ENCODE results near the gene RPL37.
A peak's percentile ranks its signal among the peaks of the same experiment; 100 is the strongest.

The RPL37 gene

DNA sequence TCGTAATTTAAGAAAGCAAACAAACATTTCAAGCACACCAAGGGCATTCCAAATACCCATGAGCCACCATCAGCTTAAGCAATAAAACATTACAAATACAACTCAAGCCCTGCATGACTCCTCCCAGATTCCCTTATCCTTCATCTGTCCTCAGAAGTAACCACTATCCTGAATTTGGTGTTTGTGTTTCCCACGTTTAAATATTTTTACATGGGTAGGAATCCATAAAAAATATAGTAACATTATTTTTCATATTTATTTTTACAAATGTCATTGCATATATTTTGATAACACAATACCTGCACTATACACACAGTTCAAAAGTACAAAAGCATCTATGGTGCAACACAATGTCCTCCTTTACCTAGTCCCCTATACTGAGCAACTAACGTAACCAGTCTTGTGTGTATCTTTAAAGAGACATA, 43.3 kb downstream of the RPL37 start (continued):
- TF ChIP-seq ZNF18 (tag by site-specific recombination; IDR thresholded peaks at IDR 0.05) = no peak
- TF ChIP-seq ZBTB48 (tag by site-specific recombination; IDR thresholded peaks at IDR 0.05) = no peak
- TF ChIP-seq ZNF791 (tag by site-specific recombination; IDR thresholded peaks at IDR 0.05) = no peak
- TF ChIP-seq, protein P1, sequence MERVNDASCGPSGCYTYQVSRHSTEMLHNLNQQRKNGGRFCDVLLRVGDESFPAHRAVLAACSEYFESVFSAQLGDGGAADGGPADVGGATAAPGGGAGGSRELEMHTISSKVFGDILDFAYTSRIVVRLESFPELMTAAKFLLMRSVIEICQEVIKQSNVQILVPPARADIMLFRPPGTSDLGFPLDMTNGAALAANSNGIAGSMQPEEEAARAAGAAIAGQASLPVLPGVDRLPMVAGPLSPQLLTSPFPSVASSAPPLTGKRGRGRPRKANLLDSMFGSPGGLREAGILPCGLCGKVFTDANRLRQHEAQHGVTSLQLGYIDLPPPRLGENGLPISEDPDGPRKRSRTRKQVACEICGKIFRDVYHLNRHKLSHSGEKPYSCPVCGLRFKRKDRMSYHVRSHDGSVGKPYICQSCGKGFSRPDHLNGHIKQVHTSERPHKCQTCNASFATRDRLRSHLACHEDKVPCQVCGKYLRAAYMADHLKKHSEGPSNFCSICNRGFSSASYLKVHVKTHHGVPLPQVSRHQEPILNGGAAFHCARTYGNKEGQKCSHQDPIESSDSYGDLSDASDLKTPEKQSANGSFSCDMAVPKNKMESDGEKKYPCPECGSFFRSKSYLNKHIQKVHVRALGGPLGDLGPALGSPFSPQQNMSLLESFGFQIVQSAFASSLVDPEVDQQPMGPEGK (tag by site-specific recombination; IDR thresholded peaks at IDR 0.05) = no peak
- TF ChIP-seq SCRT2 (tag by site-specific recombination; IDR thresholded peaks at IDR 0.05) = no peak
- no peak for TF ChIP-seq SP3 (tag by site-specific recombination; IDR thresholded peaks at IDR 0.05)
- peak; percentile 77 for TF ChIP-seq PRDM6 (tag by site-specific recombination; IDR thresholded peaks at IDR 0.05)
- no peak for TF ChIP-seq BCL6B (tag by site-specific recombination; IDR thresholded peaks at IDR 0.05)
- TF ChIP-seq ZNF514 (tag by site-specific recombination; IDR thresholded peaks at IDR 0.05) = no peak
- TF ChIP-seq HOXC10 (CRISPR knock-in tag; IDR thresholded peaks at IDR 0.05) = no peak
- TF ChIP-seq ZNF600 (tag by site-specific recombination; IDR thresholded peaks at IDR 0.05) = 0 out of 2 replicates have a peak, but pooled peaks have one; percentile 27
- no peak for TF ChIP-seq ZNF658 (tag by site-specific recombination; IDR thresholded peaks at IDR 0.05)
- TF ChIP-seq ZFHX2 (tag by site-specific recombination; conservative IDR thresholded peaks at IDR 0.05) = no peak
- TF ChIP-seq ZNF350 (tag by site-specific recombination; IDR thresholded peaks at IDR 0.05) = no peak
- TF ChIP-seq MZF1 (tag by site-specific recombination; IDR thresholded peaks at IDR 0.05; ENCODE audit: borderline replicate concordance) = peak; percentile 63; the same call in 1 of the 2 replicates
- TF ChIP-seq, protein P2, sequence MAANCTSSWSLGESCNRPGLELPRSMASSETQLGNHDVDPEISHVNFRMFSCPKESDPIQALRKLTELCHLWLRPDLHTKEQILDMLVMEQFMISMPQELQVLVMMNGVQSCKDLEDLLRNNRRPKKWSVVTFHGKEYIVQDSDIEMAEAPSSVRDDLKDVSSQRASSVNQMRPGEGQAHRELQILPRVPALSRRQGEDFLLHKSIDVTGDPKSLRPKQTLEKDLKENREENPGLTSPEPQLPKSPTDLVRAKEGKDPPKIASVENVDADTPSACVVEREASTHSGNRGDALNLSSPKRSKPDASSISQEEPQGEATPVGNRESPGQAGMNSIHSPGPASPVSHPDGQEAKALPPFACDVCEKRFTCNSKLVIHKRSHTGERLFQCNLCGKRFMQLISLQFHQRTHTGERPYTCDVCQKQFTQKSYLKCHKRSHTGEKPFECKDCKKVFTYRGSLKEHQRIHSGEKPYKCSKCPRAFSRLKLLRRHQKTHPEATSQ (tag by site-specific recombination; IDR thresholded peaks at IDR 0.05) = no peak
- no peak for TF ChIP-seq KLF8 (tag by site-specific recombination; IDR thresholded peaks at IDR 0.05)

DNA sequence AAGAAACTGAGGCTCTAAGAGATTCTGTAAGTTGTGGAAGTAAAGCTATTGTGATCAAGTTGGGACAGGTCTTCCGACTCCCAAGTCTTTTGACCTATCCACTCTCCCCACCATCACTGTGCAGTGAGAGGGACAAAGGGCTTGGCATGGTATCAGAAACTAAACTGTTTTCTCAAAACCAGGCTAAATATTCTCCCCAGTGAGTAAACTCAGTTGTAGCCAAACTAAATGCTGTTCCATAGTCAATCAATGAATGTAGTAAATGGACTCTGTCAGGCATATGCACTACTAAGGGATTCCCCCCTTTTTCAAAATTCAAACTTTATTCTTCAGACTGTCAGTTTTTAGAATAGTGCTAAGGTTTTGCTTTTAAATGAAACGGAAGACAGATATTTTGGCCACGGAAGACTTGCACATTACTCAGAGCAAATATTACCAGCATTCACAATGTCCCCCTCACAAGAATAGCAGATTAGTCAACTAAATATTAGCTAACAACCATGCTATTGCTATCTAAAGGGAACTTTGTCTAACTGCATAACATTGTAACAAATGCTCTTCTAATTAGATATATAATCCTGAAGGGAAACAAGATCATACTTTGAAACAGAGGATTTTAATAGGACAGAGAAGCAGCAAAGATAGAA, 44.0 kb downstream of the RPL37 start:
- TF ChIP-seq ZNF416 (tag by site-specific recombination; IDR thresholded peaks at IDR 0.05) = no peak
- TF ChIP-seq IKZF3 (tag by site-specific recombination; IDR thresholded peaks at IDR 0.05) = no peak
- no peak for TF ChIP-seq ZNF48 (tag by site-specific recombination; IDR thresholded peaks at IDR 0.05)
- no peak for TF ChIP-seq ZNF623 (tag by site-specific recombination; IDR thresholded peaks at IDR 0.05)
- no peak for TF ChIP-seq ZNF121 (tag by site-specific recombination; IDR thresholded peaks at IDR 0.05)
- no peak for TF ChIP-seq SP2 (tag by site-specific recombination; IDR thresholded peaks at IDR 0.05)
- TF ChIP-seq GLIS2 (tag by site-specific recombination; IDR thresholded peaks at IDR 0.05) = no peak
- TF ChIP-seq, protein P3, sequence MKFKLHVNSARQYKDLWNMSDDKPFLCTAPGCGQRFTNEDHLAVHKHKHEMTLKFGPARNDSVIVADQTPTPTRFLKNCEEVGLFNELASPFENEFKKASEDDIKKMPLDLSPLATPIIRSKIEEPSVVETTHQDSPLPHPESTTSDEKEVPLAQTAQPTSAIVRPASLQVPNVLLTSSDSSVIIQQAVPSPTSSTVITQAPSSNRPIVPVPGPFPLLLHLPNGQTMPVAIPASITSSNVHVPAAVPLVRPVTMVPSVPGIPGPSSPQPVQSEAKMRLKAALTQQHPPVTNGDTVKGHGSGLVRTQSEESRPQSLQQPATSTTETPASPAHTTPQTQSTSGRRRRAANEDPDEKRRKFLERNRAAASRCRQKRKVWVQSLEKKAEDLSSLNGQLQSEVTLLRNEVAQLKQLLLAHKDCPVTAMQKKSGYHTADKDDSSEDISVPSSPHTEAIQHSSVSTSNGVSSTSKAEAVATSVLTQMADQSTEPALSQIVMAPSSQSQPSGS (tag by site-specific recombination; IDR thresholded peaks at IDR 0.05; ENCODE audit: low read depth) = no peak
- Histone ChIP-seq H3K4me3 (ENCODE audit: low read depth, low read length) (no peak overlapping the region), H3K36me3 (ENCODE audit: control insufficient read depth in 2 of 2, insufficient read depth in 1 of 2, low read length in 2 of 2) (peaks cover 0 to 11% of the 10 kb centered on the region in 2 experiments; a peak in 1 of 3 replicates), H3K27ac (ENCODE audit: extremely low read depth, low read depth, low read length) (no peak overlapping the region), H3K4me1 (ENCODE audit: control insufficient read depth, insufficient read depth, low read length) (peaks cover 15% of the 10 kb centered on the region), H3K9me3 (ENCODE audit: control insufficient read depth, insufficient read depth, low read depth, low read length) (no peaks in the 10 kb centered on the region)
- CTCF ChIA-PET = interaction anchor here (0.9 kb wide), 1 partner anchor 70 kb away, joined by 4 read pairs; no protein-coding TSS in a partner anchor
- POLR2A ChIA-PET = no interaction called here

All from HEK293 (cell line).